Fibroblast of lung (primary cell): ENCODE data around the gene ARHGAP44. TPM values are rescaled to one million over a fixed set of nuclear protein-coding genes. Genes with fewer than 3 reads are reported as not detected.
"Not testable (repeated sequence)": the region's sequence is repeated elsewhere in the genome, so short reads cannot be mapped to it uniquely, and the experiment has no call there.

ENCODE experiments used
- DNase-seq, 2 donors: peaks; one replicate each; pipeline versions ENCODE4 v3.0.0 to v3.0.0-alpha.2; 2010; ENCODE audit warnings: low read depth in 2 of 2
- H2AFZ ChIP-seq: 2 replicates; pipeline ENCODE4 v1.5.1; 2012; ENCODE audit warnings: low read length, control low read depth, inconsistent platforms
- H3K27ac ChIP-seq: 2 replicates; pipeline ENCODE4 v1.5.1; 2011; ENCODE audit warnings: low read length, control low read depth; ENCODE audit not compliant: insufficient read depth
- H3K27me3 ChIP-seq: 2 replicates; pipeline ENCODE4 v1.5.1; 2011; ENCODE audit warnings: mild to moderate bottlenecking, low read length; ENCODE audit not compliant: control insufficient read depth, insufficient read depth
- H3K36me3 ChIP-seq: 2 replicates; pipeline ENCODE4 v1.5.1; 2011; ENCODE audit warnings: low read length; ENCODE audit not compliant: control insufficient read depth, insufficient read depth
- H3K4me1 ChIP-seq: 2 replicates; pipeline ENCODE4 v1.5.1; 2011; ENCODE audit warnings: low read length; ENCODE audit not compliant: control insufficient read depth, insufficient read depth; ENCODE audit errors: extremely low read depth
- H3K4me2 ChIP-seq: 2 replicates; pipeline ENCODE4 v1.5.1; 2011; ENCODE audit warnings: low read length, control low read depth; ENCODE audit not compliant: insufficient read depth; ENCODE audit errors: extremely low read depth
- H3K4me3 ChIP-seq, 4 experiments: fragments of 200-600 bp in 1 of 4; sonication (generic) in 1 of 4; replicated peaks in 1 of 4; 2 replicates each; pipeline ENCODE4 v1.5.1; 2011 to 2016; ENCODE audit warnings: low read length in 4 of 4, low read depth in 3 of 4, mild to moderate bottlenecking in 3 of 4, control low read depth in 2 of 4, inconsistent platforms in 1 of 4, mixed read lengths in 1 of 4; ENCODE audit not compliant: insufficient read depth in 1 of 4; ENCODE audit errors: control extremely low read depth in 1 of 4
- H3K79me2 ChIP-seq: 2 replicates; pipeline ENCODE4 v1.5.1; 2012; ENCODE audit warnings: mild to moderate bottlenecking, low read length, inconsistent platforms; ENCODE audit not compliant: control insufficient read depth, insufficient read depth
- H3K9ac ChIP-seq: 2 replicates; pipeline ENCODE4 v1.5.1; 2011; ENCODE audit warnings: mild to moderate bottlenecking, low read length, control low read depth; ENCODE audit not compliant: insufficient read depth
- H3K9me3 ChIP-seq: 2 replicates; pipeline ENCODE4 v1.5.1; 2012; ENCODE audit warnings: low read depth, low read length; ENCODE audit not compliant: control insufficient read depth, insufficient read depth
- H4K20me1 ChIP-seq: 2 replicates; pipeline ENCODE4 v1.5.1; 2011; ENCODE audit warnings: low read length; ENCODE audit not compliant: control insufficient read depth, insufficient read depth; ENCODE audit errors: extremely low read depth
- EZH2 ChIP-seq: IDR thresholded peaks from 2 replicates; pipeline ENCODE4 v1.5.1; 2012; ENCODE audit warnings: low read length, control low read depth, mild to moderate bottlenecking; ENCODE audit errors: missing control alignments
- polyA plus RNA-seq, 2 donors: library from polyadenylated mRNA; depleted of rRNA in 1 of 2; stranded (reverse) in 1 of 2; unstranded in 1 of 2; fragments of >200 nt; gene quantifications; 2 replicates each; pipeline ENCODE4 v1.2.1, GENCODE V29; 2011 to 2012; ENCODE audit warnings: missing spikeins in 1 of 2
- total RNA-seq: library from RNA; depleted of rRNA; stranded (reverse); fragments of >200 nt; gene quantifications from 2 replicates; pipeline ENCODE4 v1.2.1, GENCODE V29; 2014
- TF ChIP-seq, protein P1 (sequence below), 2 donors: IDR thresholded peaks in 1 of 2; conservative IDR thresholded peaks in 1 of 2; 1 replicate in 1 of 2; 2 replicates in 1 of 2; pipeline ENCODE4 v1.5.1; 2011 to 2012; ENCODE audit warnings: low read length in 2 of 2, control low read depth in 1 of 2, inconsistent platforms in 1 of 2, low read depth in 1 of 2, mild to moderate bottlenecking in 1 of 2

ARHGAP44 gene
- total and polyA plus RNA-seq, 2 donors (not counting 1 experiment from before 2014, with no cell fraction given) = 0.48 to 1.7 TPM

DNA sequence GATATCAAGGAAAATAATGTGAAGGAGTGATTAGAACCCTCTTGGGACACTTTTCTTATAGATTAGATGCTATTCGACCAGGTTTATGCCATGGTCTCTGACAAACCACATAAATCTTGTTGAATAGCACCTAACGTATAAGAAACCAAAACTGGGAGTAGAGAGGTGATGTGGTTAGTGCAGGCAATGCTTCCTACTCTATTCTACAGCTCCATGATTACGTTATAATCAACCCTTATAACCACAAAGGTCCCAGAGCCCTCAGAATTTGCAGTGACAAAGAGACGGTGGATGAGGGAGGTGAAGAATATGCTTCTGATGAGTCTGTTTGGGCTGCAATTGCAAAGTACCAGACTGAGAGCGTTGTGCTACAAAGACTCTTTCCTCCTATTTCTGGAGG is 78.4 kb downstream of the ARHGAP44 start:
- Histone ChIP-seq H3K27ac (no peak overlapping the region), H3K9me3 (no peaks in the 10 kb centered on the region), H2AFZ (no peak overlapping the region), H3K9ac (no peak overlapping the region), H3K27me3 (no peaks in the 10 kb centered on the region), H4K20me1 (no peaks in the 10 kb centered on the region), H3K4me2 (no peak overlapping the region), H3K36me3 (no peaks in the 10 kb centered on the region), H3K4me1 (no peaks in the 10 kb centered on the region), H3K4me3 (no peak overlapping the region), H3K79me2 (no peaks in the 10 kb centered on the region)
- TF ChIP-seq EZH2 = no peak
- TF ChIP-seq, protein P1, sequence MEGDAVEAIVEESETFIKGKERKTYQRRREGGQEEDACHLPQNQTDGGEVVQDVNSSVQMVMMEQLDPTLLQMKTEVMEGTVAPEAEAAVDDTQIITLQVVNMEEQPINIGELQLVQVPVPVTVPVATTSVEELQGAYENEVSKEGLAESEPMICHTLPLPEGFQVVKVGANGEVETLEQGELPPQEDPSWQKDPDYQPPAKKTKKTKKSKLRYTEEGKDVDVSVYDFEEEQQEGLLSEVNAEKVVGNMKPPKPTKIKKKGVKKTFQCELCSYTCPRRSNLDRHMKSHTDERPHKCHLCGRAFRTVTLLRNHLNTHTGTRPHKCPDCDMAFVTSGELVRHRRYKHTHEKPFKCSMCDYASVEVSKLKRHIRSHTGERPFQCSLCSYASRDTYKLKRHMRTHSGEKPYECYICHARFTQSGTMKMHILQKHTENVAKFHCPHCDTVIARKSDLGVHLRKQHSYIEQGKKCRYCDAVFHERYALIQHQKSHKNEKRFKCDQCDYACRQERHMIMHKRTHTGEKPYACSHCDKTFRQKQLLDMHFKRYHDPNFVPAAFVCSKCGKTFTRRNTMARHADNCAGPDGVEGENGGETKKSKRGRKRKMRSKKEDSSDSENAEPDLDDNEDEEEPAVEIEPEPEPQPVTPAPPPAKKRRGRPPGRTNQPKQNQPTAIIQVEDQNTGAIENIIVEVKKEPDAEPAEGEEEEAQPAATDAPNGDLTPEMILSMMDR (conservative IDR thresholded peaks at IDR 0.05 in 1 of 2, IDR thresholded peaks at IDR 0.05 in 1 of 2; ENCODE audit: low read depth in 1 of 2, low read length in 2 of 2) = no peak
- DNase-seq = no peak

DNA sequence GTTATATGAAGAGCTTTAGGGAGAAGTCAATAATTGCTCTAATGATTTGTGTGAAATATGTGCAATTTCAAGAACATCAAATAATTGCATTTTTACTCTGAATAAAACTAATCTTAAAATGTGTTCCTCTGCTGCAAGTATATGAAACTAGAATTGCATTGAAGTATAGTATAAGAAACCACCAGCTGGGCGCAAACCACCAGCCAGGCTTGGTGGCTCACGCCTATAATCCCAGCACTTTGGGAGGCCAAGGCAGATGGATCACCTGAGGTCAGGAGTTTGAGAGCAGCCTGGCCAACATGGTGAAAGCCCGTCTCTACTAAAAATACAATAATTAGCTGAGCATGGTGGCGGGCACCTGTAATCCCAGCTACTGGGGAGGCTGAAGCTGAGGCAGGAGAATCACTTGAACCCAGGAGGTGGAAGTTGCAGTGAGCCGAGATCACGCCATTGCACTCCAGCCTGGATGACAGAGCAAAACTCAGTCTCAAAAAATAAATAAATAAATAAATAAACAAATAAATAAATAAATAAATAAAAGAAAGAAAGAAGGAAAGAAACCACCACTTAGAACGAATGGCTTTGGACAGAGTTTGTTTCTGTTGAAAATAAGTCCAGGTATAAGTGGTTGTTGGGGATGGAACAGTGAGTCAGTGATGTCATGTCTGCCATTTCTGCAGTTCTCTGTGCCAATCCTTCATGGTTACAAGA is 84.3 kb downstream of the ARHGAP44 start:
- not testable (repeated sequence) for H3K27ac ChIP-seq, H3K36me3 ChIP-seq, H2AFZ ChIP-seq

DNA sequence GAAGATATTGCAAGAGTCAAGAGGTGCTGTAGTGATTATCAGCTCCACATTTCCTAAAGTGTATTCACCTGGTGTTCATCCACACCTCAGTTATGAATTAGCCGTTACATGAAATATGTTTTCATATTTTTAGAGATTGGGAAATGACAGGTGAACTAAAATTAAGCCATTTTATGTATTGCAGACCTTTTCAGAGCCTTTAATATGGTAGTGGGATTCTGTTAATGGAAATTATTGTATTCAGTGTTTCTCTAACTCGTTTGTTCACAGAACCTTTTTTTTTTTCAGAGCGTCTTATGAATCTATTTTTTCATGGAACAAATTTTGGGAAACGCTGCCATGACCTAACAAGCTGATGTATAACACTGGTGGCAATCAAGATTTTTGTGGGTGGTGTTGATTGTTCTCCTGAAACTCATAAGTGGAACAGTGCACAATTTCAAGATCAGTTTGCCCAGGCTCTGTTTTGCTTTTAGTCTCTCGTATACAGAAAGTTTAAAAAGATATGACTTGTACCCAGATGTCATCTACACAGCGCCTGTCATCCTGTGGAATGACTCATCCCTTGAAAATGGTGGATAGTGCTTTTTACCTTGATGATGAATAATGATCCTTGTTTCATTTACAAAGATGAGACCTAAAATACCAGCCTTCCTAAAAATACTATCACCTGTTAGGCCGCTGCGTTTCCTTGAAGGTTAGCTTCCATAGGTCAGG is 88.8 kb downstream of the ARHGAP44 start:
- H3K27ac ChIP-seq = no peak overlapping the region
- no peaks in the 10 kb centered on the region for H3K79me2 ChIP-seq
- TF ChIP-seq, protein P1 (conservative IDR thresholded peaks at IDR 0.05 in 1 of 2, IDR thresholded peaks at IDR 0.05 in 1 of 2; ENCODE audit: low read depth in 1 of 2, low read length in 2 of 2) = no peak
- no peaks in the 10 kb centered on the region for H3K36me3 ChIP-seq
- no peaks in the 10 kb centered on the region for H4K20me1 ChIP-seq
- H3K9me3 ChIP-seq = no peaks in the 10 kb centered on the region
- no peak overlapping the region for H3K4me2 ChIP-seq
- no peak overlapping the region for H3K9ac ChIP-seq
- H2AFZ ChIP-seq = no peak overlapping the region
- H3K4me3 ChIP-seq = no peak overlapping the region
- no peaks in the 10 kb centered on the region for H3K4me1 ChIP-seq
- no peaks in the 10 kb centered on the region for H3K27me3 ChIP-seq
- DNase-seq = no peak

More for the DNA sequence above, 84.3 kb downstream of the ARHGAP44 start:
- H3K4me1 ChIP-seq, H3K79me2 ChIP-seq, H3K9me3 ChIP-seq, H3K4me2 ChIP-seq, H4K20me1 ChIP-seq, H3K9ac ChIP-seq, H3K27me3 ChIP-seq, H3K4me3 ChIP-seq, DNase-seq: not testable (repeated sequence)

DNA sequence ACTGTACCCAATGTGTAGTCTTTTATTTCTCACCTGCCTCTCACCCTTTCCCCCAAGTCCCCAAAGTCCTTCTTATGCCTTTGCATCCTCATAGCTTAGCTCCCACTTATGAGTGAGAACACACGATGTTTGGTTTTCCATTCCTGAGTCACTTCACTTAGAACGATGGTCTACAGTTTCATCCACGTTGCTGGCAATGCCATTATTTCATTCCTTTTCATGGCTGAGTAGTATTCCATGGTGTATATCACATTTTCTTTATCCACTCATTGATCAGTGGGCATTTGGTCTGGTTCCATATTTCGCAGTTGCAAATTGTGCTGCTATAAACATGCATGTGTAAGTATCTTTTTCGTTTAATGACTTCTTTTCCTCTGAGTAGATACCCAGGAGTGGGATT is 89.8 kb downstream of the ARHGAP44 start:
- H3K27me3 ChIP-seq, H3K4me2 ChIP-seq, H3K4me3 ChIP-seq, H2AFZ ChIP-seq, H3K4me1 ChIP-seq, H3K9ac ChIP-seq, H3K36me3 ChIP-seq, H3K9me3 ChIP-seq, H4K20me1 ChIP-seq, H3K27ac ChIP-seq, DNase-seq, H3K79me2 ChIP-seq: not testable (repeated sequence)
